ENCODE data around the gene GCM1. TPM values are rescaled to one million over a fixed set of nuclear protein-coding genes. Genes with fewer than 3 reads are reported as not detected.

The GCM1 gene
- total RNA-seq, 1 experiment from 2014 or later: 0.07 TPM

DNA sequence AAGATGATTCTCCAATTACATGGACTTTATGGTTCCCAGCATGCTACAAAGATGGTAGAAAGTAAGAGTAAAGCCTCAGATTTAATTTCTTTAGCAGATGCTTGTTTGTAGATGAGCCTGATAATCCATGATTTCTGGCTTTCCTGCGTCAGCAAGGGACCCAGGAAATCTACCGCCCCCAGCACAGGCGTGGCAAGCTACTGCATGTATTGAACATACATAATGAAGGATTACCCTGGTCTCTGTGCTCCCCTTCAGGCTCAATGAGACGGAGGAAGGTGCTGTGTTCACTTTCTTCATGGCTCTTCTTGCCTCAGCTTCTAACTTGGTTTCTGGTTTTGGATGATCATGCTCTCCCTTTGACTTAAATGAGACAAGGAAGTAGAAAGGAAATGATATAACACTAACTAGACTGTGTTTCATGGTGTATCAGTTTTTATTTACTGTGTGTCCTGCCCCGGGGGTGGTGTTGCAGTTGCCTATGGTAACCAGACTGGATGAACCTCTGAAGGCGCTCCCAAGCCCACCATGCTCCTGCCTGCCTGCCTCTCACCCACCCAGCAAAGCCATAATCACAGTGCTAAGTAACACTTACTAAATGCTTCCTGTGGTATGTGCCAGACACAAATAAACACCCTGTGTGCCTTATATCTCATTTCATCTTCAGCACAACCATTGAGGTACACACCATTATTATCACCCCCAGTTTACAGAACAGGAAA, 17.9 kb downstream of the GCM1 start:
- Histone ChIP-seq H3K4me2 (ENCODE audit: low read length) (no peak overlapping the region), H4K20me1 (ENCODE audit: insufficient read depth) (no peaks in the 10 kb centered on the region), H2AFZ (ENCODE audit: low read depth, low read length, poor library complexity, severe bottlenecking) (no peak overlapping the region), H3K79me2 (ENCODE audit: insufficient read depth, low read length) (no peaks in the 10 kb centered on the region), H3K9ac (ENCODE audit: low read length) (no peak overlapping the region), H3K27ac (ENCODE audit: low read depth, low read length) (no peak overlapping the region), H3K27me3 (ENCODE audit: insufficient read depth, low read length) (peaks cover 13% of the 10 kb centered on the region), H3K4me3 (replicated peaks in 1 of 2; ENCODE audit: low read depth in 1 of 2, low read length in 2 of 2) (no peak overlapping the region), H3K4me1 (ENCODE audit: control insufficient read depth in 1 of 2, insufficient read depth in 2 of 2, low read length in 2 of 2) (no peaks in the 10 kb centered on the region), H3K9me2 (ENCODE audit: insufficient read depth) (no peaks in the 10 kb centered on the region), H3K36me3 (ENCODE audit: control insufficient read depth in 1 of 2, insufficient read depth in 2 of 2, low read length in 2 of 2) (no peaks in the 10 kb centered on the region), H3K9me3 (ENCODE audit: control insufficient read depth in 1 of 2, insufficient read depth in 1 of 2, low read depth in 1 of 2, low read length in 2 of 2) (no peaks in the 10 kb centered on the region)
- RAD21 ChIA-PET (ENCODE audit: low non-redundant PET in 1 of 2, low total read pairs in 2 of 2, uncharacterized antibody in 2 of 2, unreplicated experiment in 2 of 2): no interaction called here
- DNase-seq (ENCODE audit: low read depth, low spot score) (no peak), ATAC-seq (no peak)
- intact Hi-C loops (cut with micrococcal nuclease): no loop called here
- TF ChIP-seq SIN3A (IDR thresholded peaks at IDR 0.05; ENCODE audit: low read depth) (no peak), SP1 (IDR thresholded peaks at IDR 0.05; ENCODE audit: low read depth) (no peak), ELF1 (IDR thresholded peaks at IDR 0.05; ENCODE audit: borderline replicate concordance, low read depth) (no peak), EZH2phosphoT487 (IDR thresholded peaks at IDR 0.05; ENCODE audit: borderline replicate concordance) (no peak), CEBPB (IDR thresholded peaks at IDR 0.05; ENCODE audit: low read depth) (no peak), EZH2 (IDR thresholded peaks at IDR 0.05) (no peak), ZFX (IDR thresholded peaks at IDR 0.05) (no peak), ZNF274 (IDR thresholded peaks at IDR 0.05; ENCODE audit: low read depth, low read length) (no peak), YY1 (IDR thresholded peaks at IDR 0.05; ENCODE audit: extremely low read depth, insufficient replicate concordance, low read depth, low read length) (no peak)
- TF ChIP-seq, protein P1, sequence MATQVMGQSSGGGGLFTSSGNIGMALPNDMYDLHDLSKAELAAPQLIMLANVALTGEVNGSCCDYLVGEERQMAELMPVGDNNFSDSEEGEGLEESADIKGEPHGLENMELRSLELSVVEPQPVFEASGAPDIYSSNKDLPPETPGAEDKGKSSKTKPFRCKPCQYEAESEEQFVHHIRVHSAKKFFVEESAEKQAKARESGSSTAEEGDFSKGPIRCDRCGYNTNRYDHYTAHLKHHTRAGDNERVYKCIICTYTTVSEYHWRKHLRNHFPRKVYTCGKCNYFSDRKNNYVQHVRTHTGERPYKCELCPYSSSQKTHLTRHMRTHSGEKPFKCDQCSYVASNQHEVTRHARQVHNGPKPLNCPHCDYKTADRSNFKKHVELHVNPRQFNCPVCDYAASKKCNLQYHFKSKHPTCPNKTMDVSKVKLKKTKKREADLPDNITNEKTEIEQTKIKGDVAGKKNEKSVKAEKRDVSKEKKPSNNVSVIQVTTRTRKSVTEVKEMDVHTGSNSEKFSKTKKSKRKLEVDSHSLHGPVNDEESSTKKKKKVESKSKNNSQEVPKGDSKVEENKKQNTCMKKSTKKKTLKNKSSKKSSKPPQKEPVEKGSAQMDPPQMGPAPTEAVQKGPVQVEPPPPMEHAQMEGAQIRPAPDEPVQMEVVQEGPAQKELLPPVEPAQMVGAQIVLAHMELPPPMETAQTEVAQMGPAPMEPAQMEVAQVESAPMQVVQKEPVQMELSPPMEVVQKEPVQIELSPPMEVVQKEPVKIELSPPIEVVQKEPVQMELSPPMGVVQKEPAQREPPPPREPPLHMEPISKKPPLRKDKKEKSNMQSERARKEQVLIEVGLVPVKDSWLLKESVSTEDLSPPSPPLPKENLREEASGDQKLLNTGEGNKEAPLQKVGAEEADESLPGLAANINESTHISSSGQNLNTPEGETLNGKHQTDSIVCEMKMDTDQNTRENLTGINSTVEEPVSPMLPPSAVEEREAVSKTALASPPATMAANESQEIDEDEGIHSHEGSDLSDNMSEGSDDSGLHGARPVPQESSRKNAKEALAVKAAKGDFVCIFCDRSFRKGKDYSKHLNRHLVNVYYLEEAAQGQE (IDR thresholded peaks at IDR 0.05; ENCODE audit: low read depth): no peak
- TF ChIP-seq, protein P2, sequence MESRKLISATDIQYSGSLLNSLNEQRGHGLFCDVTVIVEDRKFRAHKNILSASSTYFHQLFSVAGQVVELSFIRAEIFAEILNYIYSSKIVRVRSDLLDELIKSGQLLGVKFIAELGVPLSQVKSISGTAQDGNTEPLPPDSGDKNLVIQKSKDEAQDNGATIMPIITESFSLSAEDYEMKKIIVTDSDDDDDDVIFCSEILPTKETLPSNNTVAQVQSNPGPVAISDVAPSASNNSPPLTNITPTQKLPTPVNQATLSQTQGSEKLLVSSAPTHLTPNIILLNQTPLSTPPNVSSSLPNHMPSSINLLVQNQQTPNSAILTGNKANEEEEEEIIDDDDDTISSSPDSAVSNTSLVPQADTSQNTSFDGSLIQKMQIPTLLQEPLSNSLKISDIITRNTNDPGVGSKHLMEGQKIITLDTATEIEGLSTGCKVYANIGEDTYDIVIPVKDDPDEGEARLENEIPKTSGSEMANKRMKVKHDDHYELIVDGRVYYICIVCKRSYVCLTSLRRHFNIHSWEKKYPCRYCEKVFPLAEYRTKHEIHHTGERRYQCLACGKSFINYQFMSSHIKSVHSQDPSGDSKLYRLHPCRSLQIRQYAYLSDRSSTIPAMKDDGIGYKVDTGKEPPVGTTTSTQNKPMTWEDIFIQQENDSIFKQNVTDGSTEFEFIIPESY (IDR thresholded peaks at IDR 0.05; ENCODE audit: extremely low read depth, insufficient replicate concordance, low read length): no peak
- no TSS peak for BruUV-seq (replicated peaks)
- POLR2A ChIA-PET: no interaction called here
- CTCF ChIA-PET: no interaction called here

All from HCT116 (cell line).